T-helper 1 cell (primary cell): ENCODE results near the gene IL1RAPL1.
"Not testable (repeated sequence)": the region's sequence is repeated elsewhere in the genome, so short reads cannot be mapped to it uniquely, and the experiment has no call there.

Experiments
- DNase-seq, 5 donors: peaks; one replicate each; pipeline ENCODE4 v3.0.0-alpha.2; 2012 to 2020

Gene IL1RAPL1

DNA sequence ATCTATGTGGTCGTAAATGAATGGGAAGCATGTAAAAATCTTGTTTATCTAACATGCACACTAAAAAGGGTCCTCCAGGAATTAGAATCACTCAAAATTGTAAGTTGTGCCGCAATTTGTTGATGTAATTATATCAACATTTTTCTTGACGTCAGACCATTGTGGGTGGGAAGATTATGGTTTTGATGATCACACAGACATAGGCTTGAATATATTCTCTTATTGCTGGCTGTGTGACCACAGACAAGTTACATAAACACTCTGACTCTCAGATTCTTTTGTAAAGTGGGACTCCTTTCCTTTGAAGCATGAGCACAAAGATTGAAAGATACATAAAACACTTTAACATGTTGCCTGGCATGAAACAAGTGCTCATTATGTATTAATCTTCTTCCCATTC is 51.5 kb downstream of the IL1RAPL1 start:
- no peak for DNase-seq

DNA sequence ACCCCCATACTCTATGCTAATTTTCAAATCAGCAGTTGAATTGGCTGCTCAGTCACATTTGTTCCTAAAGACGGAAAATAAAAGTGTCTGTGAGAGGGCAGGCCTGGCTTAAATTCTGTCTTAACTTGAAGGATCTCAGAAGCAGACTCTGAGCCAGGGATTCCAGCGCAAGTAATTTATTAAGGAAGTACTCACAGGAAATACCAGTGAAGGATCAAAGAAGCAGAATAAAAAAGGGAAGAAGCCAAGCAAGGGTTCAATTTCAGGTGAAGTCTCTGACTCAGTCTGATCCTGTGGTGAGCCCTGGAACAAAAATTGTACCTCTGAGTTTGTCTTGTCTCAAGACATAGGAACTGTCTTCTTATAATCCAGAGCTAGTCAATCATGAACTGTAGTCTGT is 52.2 kb downstream of the IL1RAPL1 start:
- no peak for DNase-seq

DNA sequence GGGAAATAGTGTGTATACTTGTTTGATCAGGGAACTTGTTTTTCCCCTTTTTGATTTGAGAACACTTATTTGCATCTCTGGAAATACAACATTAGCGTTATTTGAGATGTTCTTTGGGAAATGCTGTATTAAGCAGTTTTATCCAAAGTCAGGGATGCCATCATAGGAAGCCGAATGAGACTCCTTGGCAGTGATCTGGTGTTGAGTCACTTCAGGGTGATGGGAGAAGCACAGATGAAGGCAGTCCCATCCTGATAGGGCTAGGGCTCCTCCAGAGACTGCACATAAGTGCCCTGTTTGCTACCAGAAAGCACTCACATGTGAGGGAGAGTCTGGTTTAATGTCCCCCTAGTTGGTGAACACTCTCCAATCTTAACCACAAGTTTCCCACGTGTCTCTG is 62.3 kb downstream of the IL1RAPL1 start:
- no peak for DNase-seq

DNA sequence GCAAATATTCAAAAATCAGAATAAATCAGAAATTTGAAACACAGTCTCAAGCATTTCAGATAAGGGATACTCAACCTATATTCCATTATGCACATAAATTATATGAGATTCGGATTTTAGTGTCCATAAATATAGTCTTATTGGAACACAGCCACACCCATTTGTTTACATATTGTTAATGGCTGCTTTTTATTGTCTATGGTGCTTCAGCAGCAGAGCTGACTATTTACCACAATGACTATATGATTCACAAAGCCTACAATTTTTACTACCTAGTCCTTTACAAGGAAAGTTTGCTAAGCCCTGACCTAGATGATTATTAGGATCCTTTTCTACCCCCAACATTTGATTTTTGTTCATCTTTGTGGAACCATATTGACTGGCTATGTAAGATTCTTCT is 63.9 kb downstream of the IL1RAPL1 start:
- DNase-seq, result no peak

DNA sequence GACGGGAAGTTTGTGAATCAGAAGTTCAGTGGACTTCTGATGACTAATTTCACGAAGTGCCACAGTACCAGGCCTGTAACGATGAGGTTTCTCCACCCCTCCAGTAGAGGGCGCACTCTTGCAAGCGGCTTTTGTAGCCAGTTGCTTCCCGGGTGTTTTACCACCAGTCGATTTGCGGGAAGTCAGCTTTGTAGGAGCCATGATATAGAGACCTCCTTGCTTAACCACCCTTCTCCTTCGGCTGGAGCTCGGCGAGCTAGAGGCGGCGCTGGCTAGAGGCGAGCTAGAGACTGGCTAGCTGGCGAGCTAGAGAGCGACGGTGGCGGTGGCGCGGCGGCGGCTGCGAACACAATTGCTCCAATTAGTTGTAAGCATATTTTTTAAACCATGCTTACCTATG is 72.0 kb downstream of the IL1RAPL1 start:
- no peak for DNase-seq

DNA sequence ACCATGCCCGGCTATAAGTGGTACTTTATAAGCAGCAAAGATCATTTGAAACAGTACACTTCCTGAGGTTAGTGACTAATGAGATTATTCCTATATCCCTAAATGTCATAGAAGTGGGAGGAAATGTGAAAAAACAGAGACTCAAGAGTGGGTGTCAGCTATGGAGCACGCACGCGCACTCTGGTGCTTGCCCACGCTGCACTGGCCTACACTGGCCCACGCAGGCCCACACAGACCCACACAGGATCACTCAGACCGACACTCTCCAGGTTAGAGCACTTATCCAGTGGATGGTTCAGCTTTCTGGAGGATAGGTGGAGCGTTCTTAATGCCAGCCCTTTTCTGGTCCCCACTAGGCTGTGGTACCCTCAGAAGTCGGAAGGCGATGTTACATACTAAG is 78.5 kb downstream of the IL1RAPL1 start:
- DNase-seq, result no peak

DNA sequence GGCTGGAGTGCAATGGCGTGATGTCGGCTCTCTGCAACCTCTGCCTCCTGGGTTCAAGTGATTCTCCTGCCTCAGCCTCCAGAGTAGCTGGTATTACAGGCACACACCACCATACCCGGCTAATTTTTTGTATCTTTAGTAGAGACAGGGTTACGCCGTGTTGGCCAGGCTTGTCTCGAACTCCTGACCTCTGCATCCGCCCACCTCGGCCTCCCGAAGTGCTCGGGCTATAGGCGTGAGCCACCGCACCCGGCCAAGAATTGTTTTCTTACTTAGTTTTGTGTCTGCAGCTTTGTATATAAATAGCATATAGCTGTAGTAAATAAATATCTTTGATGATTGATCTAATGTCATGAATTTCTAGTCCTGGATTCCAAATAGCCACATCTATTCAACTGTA is 81.1 kb downstream of the IL1RAPL1 start:
- DNase-seq, result no peak

DNA sequence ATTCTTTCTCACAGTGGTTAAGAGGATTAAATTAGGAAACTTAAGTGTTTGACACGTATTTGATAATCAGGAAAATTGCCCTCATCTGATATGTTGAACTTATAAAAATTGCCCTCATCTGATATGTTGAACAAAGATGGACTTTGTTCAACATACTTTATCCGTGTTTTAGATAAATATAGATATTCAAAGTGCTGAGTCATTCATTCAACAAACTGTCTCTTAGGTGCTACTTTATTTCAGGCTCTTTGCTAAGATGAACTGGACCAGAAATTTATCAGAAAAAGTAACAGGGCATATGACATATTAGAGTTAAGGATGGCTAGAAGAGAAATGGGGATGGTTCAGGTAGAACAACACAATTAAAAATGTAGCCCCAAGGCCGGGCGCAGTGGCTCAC is 81.7 kb downstream of the IL1RAPL1 start:
- DNase-seq, result no peak

DNA sequence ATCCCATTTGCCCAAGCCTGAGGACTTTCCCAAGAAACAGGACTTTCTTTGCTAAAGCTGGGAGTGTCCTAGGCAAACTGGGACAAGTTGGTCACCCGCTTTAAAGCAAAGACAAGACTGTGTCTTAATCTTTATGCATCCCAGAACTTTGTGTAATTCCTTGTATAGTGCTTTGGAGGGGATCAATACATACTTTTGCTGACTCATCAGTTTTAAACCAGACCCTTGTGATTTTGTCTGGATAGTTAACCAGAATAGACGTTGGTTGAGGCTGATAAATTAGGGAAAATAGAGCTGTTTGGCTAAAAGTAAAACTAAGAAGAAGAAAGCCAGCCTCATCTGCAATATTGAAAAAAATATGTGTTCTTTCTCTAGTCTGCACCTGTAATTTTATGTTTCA is 82.8 kb downstream of the IL1RAPL1 start:
- no peak for DNase-seq

DNA sequence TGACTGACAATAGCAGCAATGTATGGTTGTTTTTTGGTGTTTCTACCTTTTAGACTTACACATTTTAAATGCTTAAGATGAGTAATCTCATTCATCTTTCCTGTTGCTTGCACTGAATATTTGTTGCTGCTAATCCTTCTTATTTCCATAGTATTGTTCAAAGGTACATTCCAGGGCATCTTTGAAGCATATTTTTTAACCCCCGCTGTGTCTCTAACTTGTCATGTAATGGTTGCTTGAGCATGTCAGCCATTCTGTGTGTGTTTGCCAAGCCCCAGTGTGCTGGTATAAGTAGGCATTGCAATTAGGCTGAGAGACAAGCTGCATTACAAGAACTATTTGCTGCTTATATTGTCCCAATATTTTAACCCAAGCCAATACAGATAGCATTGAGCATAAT is 87.9 kb downstream of the IL1RAPL1 start:
- DNase-seq, result no peak

DNA sequence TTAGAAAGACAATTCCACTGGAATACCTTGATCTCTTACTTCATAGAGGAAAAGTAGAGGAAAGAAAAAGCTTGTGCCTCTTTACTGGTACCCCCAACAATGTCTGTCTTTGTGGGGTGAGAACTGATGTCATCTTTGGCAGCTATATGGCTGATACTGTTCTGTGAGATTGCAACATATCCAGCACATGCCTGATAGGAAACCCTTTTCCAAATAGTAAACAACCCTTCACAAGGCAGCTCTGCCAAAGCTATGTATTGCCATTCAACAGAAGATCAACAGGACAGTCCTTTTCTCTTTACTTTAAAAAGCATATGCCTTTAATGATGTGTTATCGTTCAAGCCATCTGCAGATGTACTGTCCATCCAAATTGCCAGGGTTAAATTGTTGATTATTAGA is 105.9 kb downstream of the IL1RAPL1 start:
- DNase-seq, result no peak

DNA sequence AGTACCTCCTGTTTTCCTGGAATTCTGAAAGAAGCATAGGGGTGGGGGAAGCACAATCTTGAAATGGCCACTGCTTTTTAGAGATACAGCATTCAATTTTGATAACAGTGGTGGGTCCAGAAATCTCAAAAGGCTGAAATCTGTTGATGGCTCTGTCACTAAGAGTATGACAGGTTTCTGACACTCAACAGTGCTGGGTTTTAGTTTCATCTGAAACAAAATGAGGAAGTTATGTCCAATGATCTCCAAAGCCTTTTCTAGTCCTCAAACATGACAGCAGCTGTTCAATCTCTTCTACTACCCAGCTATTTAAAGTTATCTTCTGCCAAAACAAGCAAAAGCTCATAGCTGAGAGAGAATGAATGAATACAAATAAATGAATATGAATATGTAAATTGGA is 110.5 kb downstream of the IL1RAPL1 start:
- DNase-seq, result no peak

DNA sequence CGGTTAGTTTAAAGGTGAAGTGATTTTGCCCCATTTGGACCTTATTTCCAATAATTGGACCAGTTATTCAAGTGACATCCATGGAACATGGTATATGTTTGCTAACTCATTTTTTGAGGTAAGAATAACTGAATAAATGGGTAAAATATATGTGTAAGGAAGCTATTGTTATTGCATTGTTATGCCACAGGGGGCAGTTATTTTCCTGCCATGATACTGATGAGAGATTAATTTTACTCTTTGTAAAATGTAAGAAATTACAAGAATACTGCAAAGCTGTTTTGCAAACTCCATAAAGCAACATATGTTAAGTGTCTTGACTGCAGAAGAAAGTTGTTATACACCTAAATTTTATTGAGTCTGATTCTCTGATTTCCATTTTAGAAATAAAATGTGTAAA is 114.0 kb downstream of the IL1RAPL1 start:
- no peak for DNase-seq

DNA sequence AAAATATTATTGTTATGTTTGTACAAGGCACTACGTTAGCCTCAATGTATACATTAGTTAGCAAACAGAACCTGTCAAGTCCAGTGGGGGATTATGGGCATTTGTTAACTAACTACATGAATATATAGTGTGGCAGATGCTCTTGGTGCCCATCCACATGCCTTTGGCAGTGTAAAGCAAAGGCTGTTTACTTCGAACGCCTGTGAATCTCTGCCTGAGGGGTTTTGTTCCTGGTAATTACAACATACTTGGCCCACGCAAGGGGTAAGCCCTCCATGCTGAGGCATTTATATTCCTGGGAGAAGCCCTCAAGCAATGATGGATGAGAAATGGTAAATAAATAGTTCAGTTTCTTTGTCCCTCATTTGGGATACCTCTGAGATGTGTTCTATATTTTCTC is 119.7 kb downstream of the IL1RAPL1 start:
- no peak for DNase-seq

DNA sequence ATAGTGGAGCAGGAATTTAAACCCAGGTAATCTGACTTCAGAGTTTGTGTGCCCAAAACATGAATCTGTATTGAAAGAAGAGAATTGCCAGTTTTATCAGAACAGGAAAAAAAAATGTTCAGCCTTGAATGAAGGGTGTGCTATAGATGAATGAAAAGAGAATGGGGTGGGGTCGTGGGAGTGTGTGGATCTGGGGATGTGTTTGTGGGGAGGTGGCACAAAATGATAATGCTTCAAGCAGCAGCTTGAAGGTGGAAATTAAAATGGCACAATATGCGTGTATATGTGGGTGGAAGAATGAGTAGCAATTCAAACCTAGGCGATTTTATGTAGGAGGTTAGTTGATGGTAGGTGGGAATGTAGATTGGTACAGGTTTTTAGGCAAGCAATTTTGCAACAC is 122.2 kb downstream of the IL1RAPL1 start:
- no peak for DNase-seq

DNA sequence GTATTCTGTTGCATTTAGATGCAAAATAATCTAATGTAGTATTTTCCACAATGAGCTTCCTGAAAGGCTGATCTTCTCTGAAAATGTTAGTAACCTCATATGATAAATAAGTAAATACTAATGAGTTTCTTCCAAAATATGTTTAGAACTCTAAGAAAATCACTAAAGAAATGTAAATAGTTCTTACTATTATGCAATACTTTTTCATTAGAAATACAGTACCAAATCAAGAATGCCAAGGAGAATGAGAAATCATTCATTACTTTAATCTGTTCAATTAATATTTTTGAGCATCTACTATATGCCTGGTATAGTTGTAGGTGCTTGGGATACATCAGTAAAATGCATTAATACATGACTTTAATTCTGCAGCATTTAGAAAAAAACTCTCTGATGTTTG is 130.6 kb downstream of the IL1RAPL1 start:
- no peak for DNase-seq

DNA sequence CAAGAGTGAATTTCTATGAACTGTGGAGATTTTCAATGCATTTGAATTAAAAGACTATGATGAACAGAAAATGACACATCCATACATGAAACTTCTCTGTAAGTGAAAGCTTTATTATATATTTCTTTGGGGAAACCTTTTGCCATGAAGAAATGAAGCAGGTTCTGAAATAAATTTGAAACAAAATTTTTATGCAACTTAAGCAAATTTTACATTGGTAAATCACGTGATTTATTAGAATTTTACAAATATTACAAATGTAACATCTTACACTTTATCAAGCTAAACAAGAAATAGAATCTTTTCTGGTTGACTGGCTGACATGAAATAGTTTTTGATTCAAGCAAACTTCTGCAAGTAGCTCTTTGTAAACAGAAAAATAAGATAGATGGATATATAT is 131.2 kb downstream of the IL1RAPL1 start:
- DNase-seq, result no peak

DNA sequence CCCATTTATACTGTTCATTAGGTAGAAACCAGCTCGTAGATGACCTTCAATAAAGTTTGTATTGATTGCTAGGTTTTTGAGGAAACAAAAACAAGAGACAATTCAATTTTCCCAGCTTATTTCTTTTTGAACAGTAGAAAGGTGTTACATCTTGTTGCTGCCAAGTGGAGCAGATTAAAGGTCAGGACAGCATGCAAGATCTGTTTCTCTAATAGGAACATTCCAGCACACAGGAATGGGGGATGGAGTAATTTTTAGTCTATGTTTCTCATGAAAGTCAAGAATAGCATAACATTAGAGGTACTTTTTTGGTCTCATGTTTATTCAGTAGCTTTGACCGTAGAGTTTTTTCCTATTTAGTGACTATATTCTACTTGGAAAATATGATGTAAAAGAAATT is 132.4 kb downstream of the IL1RAPL1 start:
- no peak for DNase-seq

DNA sequence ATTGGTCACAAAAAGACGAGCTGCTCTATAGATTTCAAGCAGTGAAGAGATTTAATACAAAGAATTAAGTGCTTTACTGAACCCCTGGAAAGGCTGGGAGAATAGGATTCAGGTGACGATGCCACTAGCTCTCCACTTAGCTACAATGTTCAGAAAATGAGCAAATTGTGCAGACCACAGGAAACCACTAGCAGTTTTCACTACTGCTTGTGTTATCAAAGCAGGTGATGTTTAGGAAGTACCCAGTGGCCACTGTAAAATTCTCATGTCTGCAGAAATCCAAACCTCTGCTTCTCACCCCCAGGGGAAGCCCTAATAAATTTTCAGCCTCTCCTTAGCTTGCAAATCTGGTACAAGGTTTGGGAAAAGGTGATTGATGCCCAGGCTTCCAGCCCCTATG is 165.1 kb downstream of the IL1RAPL1 start:
- DNase-seq, result no peak

DNA sequence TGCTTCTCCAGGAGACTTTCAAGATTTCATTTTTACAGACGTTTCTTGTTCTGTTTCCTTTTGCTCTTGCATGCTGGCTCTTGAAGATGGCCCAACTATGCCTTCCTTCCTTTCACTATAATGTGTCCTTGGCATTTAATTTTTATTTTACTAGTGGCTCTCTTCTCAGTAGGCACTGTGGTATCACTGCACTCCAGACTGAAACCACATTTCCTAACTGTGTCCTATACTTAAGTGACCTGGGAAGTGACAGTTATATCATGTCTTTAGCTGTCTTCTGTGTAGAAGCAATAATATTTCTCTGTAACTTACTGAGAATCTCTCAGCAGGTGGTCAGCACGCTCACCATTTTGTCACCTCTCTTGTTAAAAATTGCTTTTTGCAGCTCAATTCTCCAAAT is 168.9 kb downstream of the IL1RAPL1 start:
- DNase-seq, result no peak

DNA sequence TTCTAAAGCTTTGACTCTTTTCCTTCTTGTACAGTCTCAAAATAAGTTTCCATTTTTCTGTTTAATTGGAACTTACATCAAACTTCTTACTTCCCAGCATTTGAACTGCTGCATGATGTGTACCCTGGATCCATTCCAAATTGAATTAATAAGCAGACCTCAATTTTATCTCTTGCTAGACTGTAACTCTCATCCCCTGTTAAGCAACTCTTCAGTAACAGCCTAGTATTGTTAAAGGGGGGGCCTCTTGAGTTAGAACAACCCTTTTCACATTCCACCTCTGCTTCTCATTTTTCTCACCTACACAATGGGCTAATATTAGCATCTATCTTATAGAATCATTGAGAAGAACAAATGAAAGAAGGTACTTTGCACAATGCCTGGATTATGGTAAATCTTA is 169.4 kb downstream of the IL1RAPL1 start:
- DNase-seq, result no peak

DNA sequence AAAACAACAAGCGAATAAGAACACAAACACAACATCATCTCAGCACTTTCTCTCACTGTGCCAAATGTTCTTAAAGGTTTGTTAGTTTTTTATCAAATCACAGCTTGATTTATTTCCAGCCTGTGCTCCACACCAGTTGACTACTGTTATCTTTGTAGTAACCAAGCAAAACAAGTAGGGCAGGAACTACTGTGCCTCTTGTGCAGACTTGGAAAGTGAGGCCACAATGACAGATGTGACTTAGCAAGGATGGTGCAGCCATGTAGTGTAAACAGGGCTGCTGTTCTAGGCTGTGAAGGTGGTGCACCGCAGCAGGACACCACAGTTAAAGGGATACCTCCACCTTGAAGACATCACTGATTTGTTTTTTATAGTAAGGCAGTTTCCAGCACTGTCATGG is 170.0 kb downstream of the IL1RAPL1 start:
- DNase-seq, result no peak

DNA sequence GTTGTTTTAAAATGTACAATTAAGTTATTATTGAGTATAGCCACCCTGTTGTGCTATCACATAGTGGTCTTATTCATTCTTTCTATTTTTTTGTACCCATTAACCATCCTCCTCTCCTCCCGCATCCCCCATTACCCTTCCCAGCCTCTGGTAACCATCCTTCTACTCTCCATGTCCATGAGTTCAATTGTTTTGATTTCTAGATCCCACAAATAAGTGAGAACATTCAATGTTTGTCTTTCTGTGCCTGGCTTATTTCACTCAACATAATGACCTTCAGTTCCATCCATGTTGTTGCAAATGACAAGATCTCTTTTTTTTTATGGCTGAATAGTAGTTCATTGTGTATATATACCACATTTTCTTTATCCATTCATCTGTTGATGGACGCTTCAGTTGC is 179.3 kb downstream of the IL1RAPL1 start:
- DNase-seq, result not testable (repeated sequence)

DNA sequence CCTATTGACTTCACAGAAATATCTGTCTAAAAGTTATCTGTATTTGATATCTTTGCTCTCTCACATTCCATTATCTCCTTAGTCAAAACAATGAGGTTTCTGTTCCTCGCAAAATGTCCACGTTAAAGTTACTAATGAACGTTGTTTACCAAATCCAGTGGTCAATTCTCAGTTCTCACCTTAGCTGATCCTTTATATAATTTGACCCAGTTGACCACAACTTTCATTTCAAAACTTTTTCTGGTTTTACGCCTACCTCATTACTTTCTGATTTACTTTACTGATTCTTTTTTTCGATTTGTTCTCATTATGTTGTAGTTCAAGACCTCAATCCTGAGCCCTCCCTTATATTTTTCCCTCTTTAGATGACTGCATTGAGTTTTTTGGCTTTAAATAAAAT is 186.6 kb downstream of the IL1RAPL1 start:
- DNase-seq, result no peak

DNA sequence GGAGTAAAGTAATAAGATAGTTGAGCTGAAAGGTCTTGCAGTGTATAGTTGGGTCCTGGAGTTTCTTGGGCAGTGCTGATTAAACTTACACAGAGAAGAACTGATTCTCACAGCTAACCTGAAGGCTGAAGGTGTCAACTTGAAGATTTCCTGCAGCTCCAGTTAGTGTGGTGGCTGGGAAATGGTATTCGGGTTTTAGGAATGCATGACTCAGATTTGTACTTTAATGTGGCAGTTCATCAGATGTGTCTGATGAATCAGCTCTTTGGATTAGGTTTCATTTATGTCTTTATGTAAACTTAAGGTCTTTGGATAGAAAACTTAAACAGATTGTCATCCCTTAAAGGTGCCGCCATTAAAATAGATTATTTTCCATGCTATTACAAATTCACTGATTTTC is 200.0 kb downstream of the IL1RAPL1 start:
- DNase-seq, result no peak

DNA sequence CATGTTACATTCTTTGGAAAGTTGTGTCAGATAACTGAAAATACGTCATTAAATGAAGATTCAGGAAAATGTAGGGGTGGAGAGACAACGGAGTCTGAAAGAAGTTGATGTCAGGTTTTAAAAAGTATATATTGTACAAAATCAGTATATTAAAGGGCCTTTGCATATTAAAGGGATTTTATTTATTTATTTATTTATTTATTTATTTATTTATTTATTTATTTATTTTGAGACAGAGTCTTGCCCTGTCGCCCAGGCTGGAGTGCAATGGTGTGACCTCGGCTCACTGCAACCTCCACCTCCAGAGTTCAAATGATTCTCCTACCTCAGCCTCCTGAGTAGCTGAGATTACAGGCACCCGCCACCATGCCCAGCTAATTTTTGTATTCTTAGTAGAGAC is 213.4 kb downstream of the IL1RAPL1 start:
- not testable (repeated sequence) for DNase-seq
